Loucy (cell line): ENCODE measurements around the gene SBF2.

ENCODE experiments used
- H2AFZ ChIP-seq: fragments of 200-600 bp; sonication (generic); 2 replicates; pipeline ENCODE4 v1.6.0; 2016; ENCODE audit warnings: antibody characterized with exemption, mild to moderate bottlenecking, low read length, moderate library complexity
- H3F3A ChIP-seq: fragments of 200-600 bp; 2 replicates; pipeline ENCODE4 v1.6.0; 2016; ENCODE audit warnings: antibody characterized with exemption, low read depth, mild to moderate bottlenecking
- H3K27me3 ChIP-seq: fragments of 200-600 bp; sonication (generic); 2 replicates; pipeline ENCODE4 v1.6.1; 2014; ENCODE audit warnings: low read length, mild to moderate bottlenecking; ENCODE audit not compliant: insufficient read depth, poor library complexity, severe bottlenecking
- H3K36me3 ChIP-seq: fragments of 200-600 bp; sonication (generic); 2 replicates; pipeline ENCODE4 v1.6.1; 2016; ENCODE audit warnings: low read length; ENCODE audit not compliant: insufficient read depth
- H3K4me1 ChIP-seq: fragments of 200-600 bp; sonication (generic); 2 replicates; pipeline ENCODE4 v1.5.1; 2014; ENCODE audit warnings: low read length, mild to moderate bottlenecking; ENCODE audit not compliant: insufficient read depth, poor library complexity, severe bottlenecking
- H3K4me2 ChIP-seq: fragments of 200-600 bp; sonication (generic); 2 replicates; pipeline ENCODE4 v1.6.0; 2014; ENCODE audit warnings: antibody characterized with exemption, low read length, low read depth, mild to moderate bottlenecking; ENCODE audit not compliant: poor library complexity, severe bottlenecking
- H3K4me3 ChIP-seq: fragments of 200-600 bp; sonication (generic); 2 replicates; pipeline ENCODE4 v1.5.1; 2014; ENCODE audit warnings: low read length, mild to moderate bottlenecking, mixed read lengths; ENCODE audit not compliant: poor library complexity, severe bottlenecking
- H3K79me2 ChIP-seq: fragments of 200-600 bp; sonication (generic); 2 replicates; pipeline ENCODE4 v1.6.1; 2014; ENCODE audit warnings: low read length; ENCODE audit not compliant: insufficient read depth
- H3K9ac ChIP-seq: fragments of 200-600 bp; sonication (generic); 2 replicates; pipeline ENCODE4 v1.6.0; 2014; ENCODE audit warnings: mild to moderate bottlenecking, low read depth, low read length, moderate library complexity; ENCODE audit not compliant: poor library complexity, severe bottlenecking
- H3K9me2 ChIP-seq: fragments of 200-600 bp; sonication (generic); replicated peaks from 2 replicates; pipeline ENCODE4 v1.6.1; 2016; ENCODE audit warnings: low read depth, low read length, mixed read lengths
- H3K9me3 ChIP-seq: fragments of 200-600 bp; sonication (generic); 2 replicates; pipeline ENCODE4 v1.6.1; 2014; ENCODE audit warnings: mild to moderate bottlenecking, antibody characterized with exemption, low read length, low read depth; ENCODE audit not compliant: insufficient read depth
- H4K20me1 ChIP-seq: fragments of 200-600 bp; sonication (generic); 2 replicates; pipeline ENCODE4 v1.6.0; 2014; ENCODE audit warnings: antibody characterized with exemption, low read length, mild to moderate bottlenecking; ENCODE audit not compliant: insufficient read depth, poor library complexity, severe bottlenecking
- CTCF ChIP-seq: fragments of 200-600 bp; sonication (generic); conservative IDR thresholded peaks from 2 replicates; pipeline ENCODE4 v1.5.1; 2014; ENCODE audit warnings: mild to moderate bottlenecking, antibody characterized with exemption, low read length
- EZH2phosphoT487 ChIP-seq: fragments of 200-600 bp; IDR thresholded peaks from 2 replicates; pipeline ENCODE4 v1.6.1; 2018; ENCODE audit warnings: antibody characterized with exemption, mild to moderate bottlenecking, moderate library complexity, borderline replicate concordance

SBF2 gene

GRCh38 chr11:9858822-9859221, 435.2 kb downstream of the SBF2 start:
- Histone ChIP-seq H3K4me2 (peak overlapping the region; percentile 58), H3K27me3 (no peaks in the 10 kb centered on the region), H3K4me1 (peaks cover 38% of the 10 kb centered on the region), H3K36me3 (peaks cover 17% of the 10 kb centered on the region; the same call in 1 of the 2 replicates), H3K79me2 (no peaks in the 10 kb centered on the region), H3K9ac (peak overlapping the region; percentile 23), H3K4me3 (peak overlapping the region; percentile 44), H3K9me3 (no peaks in the 10 kb centered on the region), H2AFZ (peak overlapping the region; percentile 43; the same call in 1 of the 2 replicates), H3K9me2 (no peaks in the 10 kb centered on the region), H3F3A (no peaks in the 10 kb centered on the region), H4K20me1 (no peaks in the 10 kb centered on the region)
- TF ChIP-seq CTCF (no peak), EZH2phosphoT487 (no peak)

DNA sequence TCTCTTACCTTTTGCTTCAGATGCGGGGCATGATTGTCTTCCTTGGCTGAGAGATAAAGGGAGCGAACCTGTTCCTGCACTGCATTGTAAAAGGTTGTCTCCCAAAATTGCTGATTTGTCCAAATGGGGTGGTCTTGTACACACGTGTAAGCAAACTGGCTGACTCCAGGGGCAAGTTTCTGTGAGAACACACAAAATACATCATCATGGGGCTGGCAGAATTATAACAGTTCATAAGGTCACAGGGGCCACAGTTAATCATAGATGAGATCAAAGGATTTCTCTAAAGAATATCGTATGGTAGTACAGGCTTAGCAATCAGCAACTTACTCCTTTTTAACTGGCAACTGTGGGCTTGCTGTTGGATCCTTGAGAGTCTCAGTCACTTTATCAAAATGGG, 435.8 kb downstream of the SBF2 start:
- H3K9ac ChIP-seq, result peak overlapping the region; percentile 23
- peaks cover 17% of the 10 kb centered on the region; the same call in 1 of the 2 replicates for H3K36me3 ChIP-seq
- H4K20me1 ChIP-seq, result no peaks in the 10 kb centered on the region
- no peaks in the 10 kb centered on the region for H3F3A ChIP-seq
- TF ChIP-seq CTCF, result no peak
- no peak for TF ChIP-seq EZH2phosphoT487
- H3K79me2 ChIP-seq, result no peaks in the 10 kb centered on the region
- H3K9me3 ChIP-seq, result no peaks in the 10 kb centered on the region
- H3K4me2 ChIP-seq, result peak overlapping the region; percentile 58
- peaks cover 38% of the 10 kb centered on the region for H3K4me1 ChIP-seq
- H3K4me3 ChIP-seq, result peak overlapping the region; percentile 44
- no peaks in the 10 kb centered on the region for H3K9me2 ChIP-seq
- no peaks in the 10 kb centered on the region for H3K27me3 ChIP-seq
- no peak overlapping the region for H2AFZ ChIP-seq

GRCh38 chr11:9855579-9856287, 438.3 kb downstream of the SBF2 start:
- Histone ChIP-seq H3F3A (no peaks in the 10 kb centered on the region), H3K9ac (no peak overlapping the region), H3K36me3 (peaks cover 17% of the 10 kb centered on the region; the same call in 1 of the 2 replicates)

More at GRCh38 chr11:9855579-9856287, 438.3 kb downstream of the SBF2 start:
- Histone ChIP-seq H3K9me3 (no peaks in the 10 kb centered on the region), H3K27me3 (no peaks in the 10 kb centered on the region), H3K4me3 (no peak overlapping the region), H3K79me2 (no peaks in the 10 kb centered on the region), H3K9me2 (no peaks in the 10 kb centered on the region), H4K20me1 (no peaks in the 10 kb centered on the region), H2AFZ (no peak overlapping the region), H3K4me1 (peaks cover 26% of the 10 kb centered on the region), H3K4me2 (no peak overlapping the region)
- TF ChIP-seq CTCF, result no peak
- no peak for TF ChIP-seq EZH2phosphoT487
